HCEC 1CT (cell line): Measurements from ENCODE around the gene TRAF3.
"Not testable (repeated sequence)": the region's sequence is repeated elsewhere in the genome, so short reads cannot be mapped to it uniquely, and the experiment has no call there.

Source experiments
- DNase-seq: peaks from one replicate; pipeline ENCODE4 v3.0.0-alpha.2; 2017

Gene TRAF3

DNA sequence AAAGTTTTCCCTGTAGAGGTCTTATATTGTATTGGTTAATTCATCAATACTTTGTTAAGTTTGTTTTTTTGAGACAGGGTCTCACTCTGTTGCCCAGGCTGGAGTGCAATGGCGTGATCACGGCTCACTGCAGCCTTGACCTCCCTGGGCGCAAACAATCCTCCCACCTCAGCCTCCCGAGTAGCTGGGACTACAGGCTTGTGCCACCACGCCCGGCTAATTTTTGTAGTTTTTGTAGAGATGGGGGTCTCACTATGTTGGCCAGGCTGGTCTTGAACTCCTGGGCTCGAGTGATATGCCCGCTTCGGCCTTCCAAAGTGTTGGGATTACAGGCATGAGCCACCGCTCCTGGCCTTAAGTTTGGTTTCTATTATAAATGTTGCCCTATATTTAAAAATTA, 149.6 kb downstream of the TRAF3 start:
- not testable (repeated sequence) for DNase-seq

DNA sequence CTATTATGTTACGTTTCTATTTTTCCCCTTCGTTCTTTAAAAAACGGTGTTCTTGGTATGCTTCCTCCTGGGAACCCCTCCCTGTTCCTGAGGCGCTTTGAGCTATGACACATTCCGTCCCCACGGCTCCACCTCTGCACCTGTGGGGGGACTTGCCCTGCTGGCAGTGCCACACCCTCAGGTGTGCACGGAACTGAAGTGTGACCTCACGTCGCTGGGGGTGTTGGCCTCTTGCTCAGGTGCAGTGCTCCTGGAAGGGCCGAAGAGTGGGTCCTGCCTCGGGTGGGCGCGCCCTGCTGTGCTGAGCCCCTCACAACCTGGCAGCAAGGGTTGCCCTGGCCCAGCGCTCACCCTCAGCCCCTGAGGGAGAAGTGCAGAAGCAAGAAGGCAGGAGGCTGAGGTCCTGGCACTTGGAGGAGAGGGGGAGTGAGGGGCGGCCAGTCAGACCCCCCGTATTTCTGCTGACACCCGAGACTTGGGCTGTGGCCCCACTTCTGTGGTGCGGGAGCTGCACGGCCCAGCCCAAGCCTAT, 150.2 kb downstream of the TRAF3 start:
- no peak for DNase-seq

DNA sequence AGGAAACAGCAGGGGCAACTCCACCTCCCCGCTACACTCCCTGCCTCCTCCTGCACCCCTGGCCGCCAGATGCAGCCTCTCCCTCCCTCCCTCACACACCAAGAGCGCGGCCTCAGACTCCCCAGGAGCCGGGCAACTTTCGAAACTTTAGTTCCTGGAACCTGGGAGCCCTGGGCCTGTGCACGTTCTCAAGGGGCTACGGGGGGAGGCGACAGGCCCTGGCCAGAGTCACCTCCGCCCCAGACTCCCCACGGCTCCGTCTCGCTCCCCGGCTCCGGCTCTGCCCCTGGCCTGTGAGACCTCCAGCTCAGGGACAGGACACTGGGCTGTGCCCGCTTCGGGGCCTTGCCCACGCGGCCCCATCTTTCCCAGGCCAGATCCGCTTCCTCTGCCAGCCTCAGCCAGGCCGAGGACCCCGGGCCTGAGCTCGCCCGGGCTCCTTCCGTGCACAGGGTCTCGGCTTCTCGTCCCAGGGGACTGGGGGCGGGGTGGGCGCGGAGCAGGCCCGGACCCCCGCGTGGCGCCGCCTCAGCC, 150.7 kb downstream of the TRAF3 start:
- no peak for DNase-seq

DNA sequence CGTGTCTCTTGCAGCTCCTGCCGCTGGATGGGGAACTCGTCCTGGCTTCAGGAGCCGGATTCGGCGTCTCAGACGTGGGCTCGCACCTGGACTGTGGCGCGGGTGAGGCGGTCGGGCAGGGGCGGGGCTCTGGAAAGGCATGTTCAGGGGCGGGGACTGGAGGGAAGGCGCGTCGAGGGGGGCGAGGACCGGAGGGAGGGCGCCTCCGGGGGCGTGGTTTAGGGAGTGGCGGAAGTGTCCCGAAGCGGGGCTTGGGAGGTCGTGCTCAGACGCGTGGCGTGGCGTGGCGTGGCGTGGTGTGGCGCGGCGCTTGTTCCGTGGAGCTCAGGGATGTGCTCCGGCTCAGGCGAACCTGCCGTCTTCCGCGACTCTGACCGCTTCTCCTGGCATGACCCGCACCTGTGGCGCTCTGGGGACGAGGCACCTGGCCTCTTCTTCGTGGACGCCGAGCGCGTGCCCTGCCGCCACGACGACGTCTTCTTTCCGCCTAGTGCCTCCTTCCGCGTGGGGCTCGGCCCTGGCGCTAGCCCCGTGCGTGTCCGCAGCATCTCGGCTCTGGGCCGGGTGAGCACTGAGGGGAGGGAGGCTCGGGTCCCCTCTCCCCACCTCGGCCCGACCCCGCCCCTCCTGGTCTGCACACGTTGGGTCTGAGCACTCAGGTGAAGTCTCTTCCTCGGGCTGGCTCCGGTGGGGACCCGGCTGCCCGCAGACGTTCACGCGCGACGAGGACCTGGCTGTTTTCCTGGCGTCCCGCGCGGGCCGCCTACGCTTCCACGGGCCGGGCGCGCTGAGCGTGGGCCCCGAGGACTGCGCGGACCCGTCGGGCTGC, 151.4 kb downstream of the TRAF3 start:
- DNase-seq: no peak

DNA sequence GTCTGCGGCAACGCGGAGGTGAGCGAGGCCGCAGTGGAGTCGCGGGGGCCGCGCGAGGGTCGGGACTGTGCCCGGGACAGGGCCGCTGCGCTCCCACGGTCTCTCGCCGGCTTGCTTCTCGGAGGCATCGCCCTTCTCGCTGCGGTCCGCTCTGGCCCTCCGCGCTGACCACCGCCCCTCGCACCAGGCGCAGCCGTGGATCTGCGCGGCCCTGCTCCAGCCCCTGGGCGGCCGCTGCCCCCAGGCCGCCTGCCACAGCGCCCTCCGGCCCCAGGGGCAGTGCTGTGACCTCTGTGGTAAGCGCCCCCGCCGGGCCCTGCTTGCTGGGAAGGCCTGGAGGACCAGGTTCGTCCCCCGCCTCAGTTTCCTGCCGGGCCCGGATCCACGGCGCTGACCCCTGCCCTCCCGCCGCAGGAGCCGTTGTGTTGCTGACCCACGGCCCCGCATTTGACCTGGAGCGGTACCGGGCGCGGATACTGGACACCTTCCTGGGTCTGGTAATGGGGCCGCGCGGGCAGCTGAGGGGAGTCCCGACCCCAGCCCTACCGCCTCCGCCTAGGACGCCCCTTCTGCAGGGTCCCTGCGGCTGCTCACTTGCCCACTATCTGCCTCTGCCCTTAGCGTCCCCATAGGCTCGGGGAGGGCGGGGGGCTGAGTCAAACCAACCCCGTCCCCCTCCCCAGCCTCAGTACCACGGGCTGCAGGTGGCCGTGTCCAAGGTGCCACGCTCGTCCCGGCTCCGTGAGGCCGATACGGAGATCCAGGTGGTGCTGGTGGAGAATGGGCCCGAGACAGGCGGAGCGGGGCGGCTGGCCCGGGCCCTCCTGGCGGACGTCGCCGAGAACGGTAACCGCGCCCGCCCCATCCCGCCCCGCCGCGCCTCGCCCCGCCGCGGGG, 152.2 kb downstream of the TRAF3 start:
- no peak for DNase-seq

DNA sequence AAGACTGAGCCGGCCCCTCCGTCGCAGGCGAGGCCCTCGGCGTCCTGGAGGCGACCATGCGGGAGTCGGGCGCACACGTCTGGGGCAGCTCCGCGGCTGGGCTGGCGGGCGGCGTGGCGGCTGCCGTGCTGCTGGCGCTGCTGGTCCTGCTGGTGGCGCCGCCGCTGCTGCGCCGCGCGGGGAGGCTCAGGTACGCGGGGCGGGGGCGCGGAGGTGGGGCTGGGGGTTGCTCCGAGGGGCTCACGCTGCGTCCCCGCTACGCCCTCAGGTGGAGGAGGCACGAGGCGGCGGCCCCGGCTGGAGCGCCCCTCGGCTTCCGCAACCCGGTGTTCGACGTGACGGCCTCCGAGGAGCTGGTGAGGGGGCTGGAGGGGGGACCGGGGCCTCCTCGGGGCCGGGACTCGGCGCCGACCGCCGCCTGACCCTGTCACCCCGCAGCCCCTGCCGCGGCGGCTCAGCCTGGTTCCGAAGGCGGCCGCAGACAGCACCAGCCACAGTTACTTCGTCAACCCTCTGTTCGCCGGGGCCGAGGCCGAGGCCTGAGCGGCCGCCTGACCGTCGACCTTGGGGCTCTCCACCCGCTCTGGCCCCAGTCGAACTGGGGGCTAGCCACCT, 153.0 kb downstream of the TRAF3 start:
- DNase-seq: no peak

DNA sequence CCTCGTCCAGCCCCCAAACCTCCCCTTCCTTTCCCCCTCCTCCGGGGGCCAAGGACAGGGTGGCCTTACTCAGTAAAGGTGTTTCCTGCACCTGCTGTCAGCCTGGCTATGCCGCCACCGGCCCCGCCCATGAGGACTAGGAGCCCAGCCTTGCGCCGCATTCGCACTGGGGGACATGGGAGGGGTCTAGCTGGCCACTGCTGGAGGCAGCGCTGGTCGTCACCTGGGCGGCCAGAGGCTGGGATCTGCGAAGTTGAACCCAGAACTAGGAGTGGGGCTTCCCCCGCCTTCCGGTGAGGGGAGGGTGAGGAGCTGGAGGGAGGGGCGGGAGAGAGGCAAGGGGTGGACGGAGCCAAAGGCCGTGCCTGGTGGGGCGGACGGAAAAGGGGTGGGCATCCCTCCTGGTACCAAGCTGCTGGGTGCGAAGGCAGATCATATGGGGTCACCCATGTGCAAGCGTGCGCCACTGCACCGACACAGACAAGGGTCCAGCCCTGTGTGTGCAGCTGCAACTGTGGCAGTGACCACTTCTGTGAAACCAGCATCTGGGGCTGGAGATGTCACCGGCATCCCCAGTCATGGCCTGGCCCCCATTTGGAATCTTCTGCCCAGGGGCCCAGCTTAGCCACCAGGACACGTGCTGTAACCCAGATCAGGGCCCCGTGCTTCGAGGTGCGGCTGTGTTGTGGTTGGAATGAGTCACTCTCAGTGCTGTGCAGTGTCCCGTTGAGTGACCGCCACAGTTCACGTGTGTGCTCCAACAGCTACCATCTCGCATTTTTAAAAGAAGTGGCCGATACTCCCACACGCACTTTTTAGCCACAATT, 153.7 kb downstream of the TRAF3 start:
- no peak for DNase-seq

DNA sequence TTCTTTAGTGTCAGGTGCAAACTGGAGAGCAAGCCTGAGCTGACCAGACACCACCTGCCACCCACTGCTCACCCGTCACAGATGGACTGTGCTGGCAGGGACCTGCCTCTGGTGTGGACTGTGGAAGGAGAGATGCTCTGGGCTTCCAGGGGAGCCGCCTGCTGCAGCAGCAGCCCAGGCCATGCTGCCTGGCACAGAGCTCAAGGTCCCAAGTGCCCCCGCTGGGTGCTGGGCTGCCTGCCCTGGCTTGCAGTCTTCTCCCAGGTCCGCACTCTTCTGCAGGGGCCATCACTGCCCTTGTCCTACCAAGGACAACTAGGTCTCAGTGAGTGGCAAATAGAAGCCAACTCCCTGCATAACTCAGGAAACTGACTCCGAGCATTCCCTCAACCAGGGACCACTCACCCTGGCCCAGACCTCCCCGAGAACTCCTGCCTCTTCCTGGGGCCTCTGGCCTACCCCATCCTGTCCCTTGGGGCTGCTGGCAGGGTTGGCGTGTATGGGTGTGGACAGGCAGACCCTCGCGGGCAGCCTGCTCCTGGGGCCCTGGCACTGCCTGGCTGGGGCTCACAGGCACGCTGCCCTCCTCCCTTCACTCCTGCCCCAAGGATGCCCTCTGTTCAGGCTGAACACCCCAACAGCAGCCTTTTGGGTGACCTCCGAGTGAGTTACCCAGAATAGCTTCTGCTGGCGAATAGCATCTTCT, 154.5 kb downstream of the TRAF3 start:
- no peak for DNase-seq

DNA sequence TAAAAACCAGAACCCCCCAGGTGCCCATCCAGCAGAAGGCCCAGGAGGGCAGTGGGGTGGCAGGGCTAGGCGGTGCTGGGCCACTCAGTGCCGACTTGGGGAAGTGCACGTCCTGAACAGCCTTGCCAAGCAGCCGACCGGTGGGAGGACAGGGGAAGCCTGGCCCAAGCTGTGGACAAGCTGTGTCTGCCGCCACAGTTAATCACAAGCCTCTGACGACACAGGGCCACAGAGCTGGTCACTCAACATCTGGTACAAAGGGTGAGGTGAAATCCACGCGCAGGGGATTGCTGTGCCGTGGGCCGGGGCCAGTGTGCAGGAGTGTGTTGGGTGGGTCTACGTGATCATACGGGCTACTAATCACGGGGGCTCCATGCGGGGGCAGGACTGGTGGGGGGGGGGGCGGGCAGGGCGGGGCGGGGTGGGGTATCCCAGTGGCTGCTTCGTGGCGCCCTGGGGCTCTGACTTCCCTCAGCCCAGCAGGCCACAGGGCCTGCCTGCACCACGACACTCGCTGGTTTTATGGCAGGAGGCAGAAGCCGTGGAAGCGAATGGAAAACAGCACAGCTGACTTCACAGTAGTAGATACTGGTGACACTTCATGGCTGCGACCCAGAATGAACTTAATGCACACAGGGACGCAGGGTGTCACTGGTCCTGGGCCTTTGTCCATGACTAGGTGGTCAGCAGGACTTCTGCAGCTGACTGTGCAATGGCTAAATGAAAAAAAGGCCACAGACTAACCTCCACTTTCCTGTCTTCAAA, 155.4 kb downstream of the TRAF3 start:
- DNase-seq: no peak

DNA sequence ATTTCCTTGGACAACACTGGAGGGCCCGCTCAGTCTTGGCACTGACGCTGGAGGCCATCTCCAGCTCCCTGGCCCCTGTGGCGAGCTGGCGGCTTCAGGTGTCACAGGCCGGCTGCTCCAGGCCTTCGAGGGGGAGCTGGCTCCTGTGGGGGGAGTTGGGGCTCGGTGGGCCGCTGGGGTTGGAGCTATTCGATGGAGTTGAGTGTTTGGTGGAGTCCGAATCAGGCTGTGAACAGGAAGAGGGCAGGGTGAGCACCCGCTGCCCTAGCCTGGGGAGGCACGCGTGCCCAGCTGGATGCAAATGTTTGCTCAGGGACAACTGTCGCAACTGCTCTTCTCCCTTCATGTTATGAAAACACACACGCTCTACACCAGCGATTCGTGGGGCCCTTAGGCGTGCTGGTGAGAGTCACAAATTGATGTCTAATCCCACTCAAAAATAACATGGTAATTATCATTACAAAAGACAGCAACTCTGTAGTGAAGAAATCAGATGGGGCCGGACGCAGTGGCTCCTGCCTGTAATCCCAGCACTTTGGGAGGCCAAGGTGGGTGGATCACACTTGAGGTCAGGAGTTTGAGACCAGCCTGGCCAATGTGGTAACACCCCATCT, 156.5 kb downstream of the TRAF3 start:
- DNase-seq: no peak

DNA sequence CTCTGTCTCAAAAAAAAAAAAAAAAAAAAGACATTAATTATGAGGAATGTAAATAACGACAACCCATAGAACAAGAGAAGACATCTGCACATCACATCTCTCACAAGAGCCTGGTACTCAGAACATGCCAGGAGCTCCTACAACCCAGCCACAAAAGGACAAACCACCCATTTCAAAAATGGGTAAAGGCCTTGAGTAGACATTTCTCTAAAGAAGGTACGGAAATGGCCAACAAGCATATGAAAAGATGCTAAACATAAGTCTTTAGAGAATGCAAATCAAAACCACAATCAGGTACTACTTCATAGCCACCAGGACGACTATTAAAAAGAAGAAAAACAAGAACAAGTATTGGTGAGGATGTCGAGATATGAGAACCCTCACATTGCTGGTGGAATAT, 158.5 kb downstream of the TRAF3 start:
- no peak for DNase-seq

DNA sequence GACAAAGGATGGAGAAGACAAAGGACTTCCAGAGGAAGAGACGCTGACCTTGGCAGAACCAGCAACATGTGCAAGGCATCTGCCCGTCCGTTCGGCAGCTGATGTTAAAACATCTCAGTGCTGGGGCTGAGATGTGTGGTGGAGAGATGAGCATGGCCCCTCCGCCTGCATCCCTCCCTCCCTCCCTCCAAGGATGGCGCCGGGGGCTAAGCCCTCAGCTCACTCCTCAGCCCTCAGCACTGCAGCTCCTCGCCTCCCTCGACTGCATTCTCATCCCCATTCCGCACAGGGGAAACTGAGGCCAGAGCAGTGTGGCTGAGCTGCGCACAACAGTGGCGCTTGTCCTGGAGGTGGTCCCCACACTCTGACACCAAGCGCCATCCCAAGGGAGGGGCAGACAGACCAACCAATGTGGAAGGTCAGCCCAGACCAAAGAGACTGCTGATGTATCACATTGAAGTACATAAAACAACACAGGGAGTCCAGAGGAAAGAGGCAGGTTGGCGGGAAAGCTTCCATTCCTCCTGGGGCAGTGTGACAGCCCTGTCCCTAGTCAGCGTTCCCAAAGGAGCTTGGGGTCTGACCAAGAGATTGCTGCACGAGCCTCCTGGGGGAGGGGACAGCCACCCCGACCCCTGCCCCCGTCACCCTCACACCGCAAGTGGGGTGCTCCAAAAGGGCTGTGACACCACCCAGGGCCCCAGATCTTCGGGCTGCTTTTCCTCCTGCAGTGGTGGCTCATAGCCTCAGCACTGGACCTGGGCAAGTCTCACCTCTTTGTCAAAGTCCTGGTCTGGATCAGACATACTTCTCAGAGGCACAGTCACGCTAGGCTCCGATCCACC, 160.3 kb downstream of the TRAF3 start:
- no peak for DNase-seq

DNA sequence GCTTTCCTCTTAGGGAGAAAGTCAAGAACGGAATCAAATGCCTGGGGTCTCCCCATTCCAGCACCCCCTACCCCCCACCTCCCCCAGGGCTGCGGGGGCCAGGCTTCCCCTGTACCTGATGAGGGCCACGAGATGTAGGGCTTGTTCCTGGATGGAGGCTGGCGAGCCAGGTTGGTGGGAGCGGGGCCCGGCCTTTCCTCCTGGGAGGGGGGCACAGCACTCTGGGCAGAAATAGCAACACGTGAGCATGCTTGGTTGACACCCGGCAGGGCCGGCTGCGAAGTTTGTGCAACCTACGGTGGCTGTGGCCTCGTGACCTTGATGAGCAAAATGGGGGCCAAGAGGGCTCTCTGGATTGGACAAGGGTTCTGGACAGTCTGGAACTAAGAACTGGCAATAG, 160.9 kb downstream of the TRAF3 start:
- DNase-seq: no peak

DNA sequence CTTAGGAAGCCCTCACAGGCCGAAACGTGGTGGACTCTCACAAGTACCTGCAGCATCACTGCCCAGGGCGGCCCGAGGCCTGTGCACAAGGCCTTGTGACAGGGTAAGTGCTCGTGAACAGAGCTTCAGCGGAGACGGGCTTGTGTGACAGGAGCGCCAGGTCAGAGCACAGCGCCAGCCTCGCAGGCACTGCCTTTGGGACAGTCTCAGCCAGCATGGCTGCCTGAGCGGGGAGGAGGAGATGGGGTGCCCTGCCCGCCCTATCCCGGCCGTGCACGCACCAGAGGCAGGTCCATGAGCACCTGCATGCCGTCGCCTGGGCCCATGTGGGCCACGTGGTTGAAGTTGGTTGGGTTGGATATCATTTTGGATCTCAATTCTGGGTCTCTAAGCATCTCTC, 162.1 kb downstream of the TRAF3 start:
- no peak for DNase-seq

DNA sequence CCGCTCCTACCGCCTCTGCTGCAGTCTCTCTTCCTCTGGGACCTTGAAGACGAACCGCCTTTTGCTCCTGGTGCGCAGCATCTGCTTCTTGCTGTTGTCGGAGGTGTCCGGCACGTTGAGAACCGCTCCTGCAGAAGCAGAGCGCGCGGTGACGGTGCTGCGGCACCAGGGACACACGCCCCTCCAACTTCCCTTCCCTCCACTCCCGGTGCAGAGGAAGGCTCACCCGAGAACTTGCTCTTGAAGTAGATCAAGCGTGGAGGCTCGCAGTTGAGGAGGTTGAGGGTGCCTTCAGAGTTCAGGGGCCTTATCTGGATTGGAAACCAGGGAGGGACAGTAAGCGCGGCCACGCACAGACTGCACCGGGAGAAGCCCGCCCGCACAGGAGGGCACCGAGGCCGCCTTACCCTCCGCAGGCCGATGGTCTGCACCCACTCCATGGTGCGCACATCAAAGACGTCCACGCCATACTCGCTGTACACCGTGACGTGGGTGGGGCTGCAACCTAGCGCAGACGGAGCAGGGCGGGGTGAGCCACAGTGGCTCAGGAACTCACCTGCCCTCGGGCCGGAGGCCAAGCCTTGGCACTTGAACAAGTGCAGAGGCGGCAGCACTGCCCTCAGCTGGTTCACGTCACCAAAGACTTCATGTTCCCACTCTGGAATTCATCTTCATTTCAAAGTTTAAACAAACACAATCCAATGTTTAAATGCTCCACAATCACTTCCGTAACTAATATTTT, 162.7 kb downstream of the TRAF3 start:
- DNase-seq: no peak

DNA sequence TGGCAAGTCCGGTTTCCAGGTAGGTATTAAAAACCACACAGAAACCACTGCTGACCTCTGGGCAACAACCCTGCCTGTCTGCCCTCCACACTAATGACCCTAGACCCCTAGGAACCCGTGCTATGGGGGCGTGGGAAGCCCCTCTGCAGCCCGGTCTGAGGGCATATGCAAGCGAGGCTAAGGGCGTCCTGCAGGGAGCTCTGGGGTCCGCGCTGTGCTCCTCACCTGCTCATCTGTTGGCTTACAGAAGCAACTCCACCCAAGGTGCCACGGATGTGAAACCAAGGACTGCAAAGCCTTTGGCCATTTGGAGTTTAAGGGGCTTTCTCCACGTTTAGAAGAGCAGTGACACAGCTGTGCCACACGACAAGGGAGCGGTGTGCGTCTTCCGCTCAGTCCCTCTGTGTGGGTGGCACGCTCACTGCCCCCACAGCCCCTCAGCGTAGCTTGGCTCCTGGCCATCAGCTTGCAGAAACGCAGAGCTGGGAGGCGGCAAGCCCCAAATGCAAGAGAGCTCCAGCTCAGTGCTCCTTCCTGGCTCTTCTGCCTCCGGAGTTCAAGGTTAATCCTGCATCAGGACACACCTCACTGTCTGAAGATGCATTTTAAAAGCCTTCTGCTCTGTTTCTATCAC, 163.6 kb downstream of the TRAF3 start:
- DNase-seq: no peak

DNA sequence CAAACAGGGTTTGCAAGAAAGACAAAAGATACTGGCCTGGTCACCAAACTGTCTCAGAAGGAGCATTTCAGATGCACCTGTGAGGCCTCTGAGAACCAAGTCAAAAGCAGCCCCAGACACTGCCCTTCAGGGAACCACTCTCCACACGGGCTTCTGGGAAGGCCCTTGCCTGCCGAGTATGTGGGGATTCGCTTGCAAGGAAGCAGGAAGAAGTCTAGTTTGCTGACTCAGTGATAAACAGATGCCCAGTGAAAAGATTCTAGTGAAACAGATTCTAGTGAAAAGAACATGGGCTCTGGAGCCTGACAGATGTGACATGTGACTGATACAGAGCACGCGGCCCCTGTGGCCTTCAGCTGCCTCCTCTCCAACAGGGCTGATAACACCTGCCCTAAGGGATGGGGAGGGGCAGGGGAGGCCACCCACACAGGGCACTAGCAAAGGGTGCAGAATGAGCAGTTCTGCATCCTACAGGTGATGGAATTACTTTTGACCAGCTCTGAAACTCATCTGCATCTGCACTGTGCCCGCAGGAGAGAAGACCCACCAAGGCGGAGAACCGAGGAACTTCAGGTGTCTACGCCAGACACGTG, 164.3 kb downstream of the TRAF3 start:
- no peak for DNase-seq

DNA sequence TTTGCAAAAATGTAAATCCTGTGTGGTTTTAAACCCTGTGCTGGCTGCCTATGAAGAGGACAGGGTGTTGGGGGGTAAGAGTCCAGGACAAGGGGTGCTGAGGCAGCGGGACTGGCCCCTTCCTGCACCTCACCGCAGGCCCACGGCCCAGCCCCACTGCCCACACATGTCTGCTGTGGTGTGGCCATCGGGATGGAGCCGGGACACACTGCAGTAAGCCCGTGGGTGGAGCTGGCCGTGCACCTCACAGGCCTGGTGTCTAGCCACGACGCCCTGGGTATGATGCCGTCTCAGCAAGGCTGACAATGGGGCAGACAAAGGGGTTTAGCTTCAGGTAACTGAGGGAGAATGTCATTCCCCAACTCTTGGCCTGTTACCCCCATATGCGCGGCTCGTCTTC, 164.8 kb downstream of the TRAF3 start:
- no peak for DNase-seq
